Activated T-cell treated with anti-CD3 and anti-CD28 coated beads for 24 hours (primary cell): ENCODE results near the gene FAM156B.
"Not testable (repeated sequence)": the region's sequence is repeated elsewhere in the genome, so short reads cannot be mapped to it uniquely, and the experiment has no call there.

Experiments
- DNase-seq: peaks from one replicate; pipeline ENCODE4 v3.0.0-alpha.2; 2020; ENCODE audit warnings: low read depth

The FAM156B gene

DNA sequence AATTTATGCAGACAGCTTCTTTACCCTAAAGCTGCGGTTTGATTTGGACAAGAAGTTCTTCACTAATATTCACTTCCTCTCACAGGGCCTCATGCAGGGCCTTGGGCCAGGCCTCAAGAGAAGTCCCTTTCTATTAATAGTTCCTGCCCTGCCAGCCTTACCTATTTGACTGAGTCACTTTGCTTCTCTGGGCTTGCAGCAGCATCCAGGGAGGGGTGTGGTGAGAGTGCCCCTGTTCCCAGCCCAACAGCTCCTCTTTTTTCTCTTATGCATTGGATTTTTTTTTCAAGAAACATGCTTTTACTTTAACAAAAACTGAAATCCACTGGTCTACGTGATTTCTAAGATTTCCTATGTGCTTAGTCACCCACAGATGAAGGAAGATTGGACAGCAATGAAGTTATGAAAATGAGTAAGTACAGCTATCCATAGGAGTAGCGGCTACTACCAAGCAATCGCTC lies 26.7 kb downstream of the FAM156B start:
- DNase-seq = no peak

- not testable (repeated sequence) for DNase-seq
Observed at GRCh38 chrX:52930214-52930613, 33.1 kb downstream of the FAM156B start.

DNA sequence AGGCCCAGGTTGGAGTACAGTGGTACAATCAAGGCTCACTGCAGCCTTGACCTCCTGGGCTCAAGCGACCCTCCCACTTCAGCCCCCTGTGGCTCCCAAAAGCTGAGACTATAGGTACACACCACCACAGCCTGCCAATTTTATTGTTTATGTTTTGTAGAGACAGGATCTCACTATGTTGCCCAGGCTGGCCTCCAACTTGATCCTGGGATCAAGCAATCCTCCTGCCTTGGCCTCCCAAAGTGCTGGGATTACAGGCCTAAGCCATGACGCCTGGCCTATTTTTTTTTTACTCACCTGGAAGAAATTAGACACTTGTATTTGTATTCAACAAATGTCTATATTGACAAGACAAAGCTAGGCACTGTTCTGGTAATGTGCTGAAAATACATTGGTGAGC lies 36.1 kb downstream of the FAM156B start:
- no peak for DNase-seq

GRCh38 chrX:52933976-52934703 lies 37.0 kb downstream of the FAM156B start:
- DNase-seq = no peak

DNA sequence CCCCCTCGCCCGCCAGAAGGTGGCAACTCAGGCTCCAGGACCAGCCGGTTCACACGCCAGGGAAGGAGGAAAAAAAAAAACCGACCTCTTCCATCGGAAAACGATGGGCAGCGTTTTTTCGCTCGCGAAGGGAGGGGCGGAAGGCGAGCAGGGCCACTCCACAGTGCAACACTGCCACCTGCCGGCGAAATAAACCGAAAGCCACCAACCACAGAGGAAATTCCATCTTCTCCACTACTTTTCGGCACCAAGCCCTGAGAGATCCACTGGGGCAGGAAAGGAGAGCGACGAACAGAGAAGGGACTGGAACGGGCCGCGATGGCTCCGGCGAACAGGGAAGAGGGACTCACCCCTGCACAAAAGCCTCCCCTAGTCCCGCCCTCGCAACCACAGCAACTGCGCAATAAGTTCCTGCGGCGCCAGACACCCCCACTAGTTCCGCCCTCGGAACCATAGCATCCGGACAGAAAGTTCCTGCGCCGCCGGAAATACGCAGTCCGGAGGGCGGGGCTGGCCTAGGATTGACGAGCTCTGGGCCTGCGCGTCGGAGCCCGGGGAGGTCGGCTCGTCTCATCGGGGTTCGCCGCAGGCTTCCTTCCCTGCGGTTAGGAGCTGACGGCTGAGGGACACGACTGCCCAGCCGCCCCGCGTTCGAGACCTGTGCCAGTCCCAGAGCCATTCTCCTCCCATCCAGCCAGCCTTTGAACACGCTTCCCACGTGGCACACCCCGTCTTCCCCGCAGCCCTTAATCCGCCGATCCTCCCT lies 37.8 kb downstream of the FAM156B start:
- peak; percentile 83 for DNase-seq

- DNase-seq = not testable (repeated sequence)
Observed at GRCh38 chrX:52935470-52935784, 38.3 kb downstream of the FAM156B start.

GRCh38 chrX:52940704-52941103 lies 43.6 kb downstream of the FAM156B start:
- not testable (repeated sequence) for DNase-seq

DNA sequence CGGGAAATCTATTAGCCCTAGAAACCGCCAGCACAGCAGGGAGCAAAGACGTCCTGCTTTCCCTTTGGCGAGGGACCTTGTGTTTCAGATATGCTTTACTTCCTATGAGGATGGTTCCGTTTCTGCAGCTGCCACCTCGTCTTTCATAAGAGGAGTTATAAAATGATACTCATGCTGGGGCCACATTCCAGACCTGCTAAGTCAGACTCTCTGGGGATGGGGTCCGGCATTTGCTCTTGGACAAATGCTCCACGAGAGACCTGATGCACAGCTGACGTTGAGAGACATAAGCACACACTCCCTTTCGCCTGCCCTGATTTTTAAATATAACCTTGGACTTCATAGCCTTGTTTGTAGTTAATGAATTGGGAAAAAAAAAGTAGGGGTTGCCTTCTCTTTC lies 44.6 kb downstream of the FAM156B start:
- DNase-seq = not testable (repeated sequence)

DNA sequence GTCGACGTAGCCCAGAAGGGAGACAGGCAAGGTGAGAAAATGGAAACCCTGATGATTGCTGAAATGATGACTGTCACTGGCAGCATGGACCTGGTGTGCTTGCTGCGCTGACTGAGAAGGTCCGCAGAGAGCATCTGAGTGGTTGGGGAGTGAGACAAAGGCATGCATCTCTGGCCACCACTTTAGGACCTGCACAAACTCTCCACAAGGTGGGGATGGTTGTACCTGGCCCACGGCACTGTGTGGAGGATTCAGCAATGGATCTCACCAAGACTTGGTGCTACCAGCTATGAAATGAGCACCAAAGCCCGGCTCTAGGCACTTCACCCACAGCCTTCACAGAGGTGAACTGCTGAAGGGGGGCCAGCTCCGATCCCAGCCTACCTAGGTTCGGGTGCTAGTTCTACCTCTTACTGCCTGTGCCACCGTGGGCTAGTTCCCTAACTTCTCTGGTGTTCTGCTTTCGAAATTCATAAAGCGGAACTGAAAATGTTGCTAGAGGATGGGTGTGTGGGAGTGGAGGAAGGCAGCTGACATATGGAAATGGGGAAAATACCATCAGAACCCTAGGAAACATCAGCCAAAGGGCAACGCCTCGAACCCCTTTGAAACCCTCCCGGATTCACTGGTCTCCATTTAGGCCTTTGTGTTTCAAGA lies 48.8 kb downstream of the FAM156B start:
- not testable (repeated sequence) for DNase-seq

DNA sequence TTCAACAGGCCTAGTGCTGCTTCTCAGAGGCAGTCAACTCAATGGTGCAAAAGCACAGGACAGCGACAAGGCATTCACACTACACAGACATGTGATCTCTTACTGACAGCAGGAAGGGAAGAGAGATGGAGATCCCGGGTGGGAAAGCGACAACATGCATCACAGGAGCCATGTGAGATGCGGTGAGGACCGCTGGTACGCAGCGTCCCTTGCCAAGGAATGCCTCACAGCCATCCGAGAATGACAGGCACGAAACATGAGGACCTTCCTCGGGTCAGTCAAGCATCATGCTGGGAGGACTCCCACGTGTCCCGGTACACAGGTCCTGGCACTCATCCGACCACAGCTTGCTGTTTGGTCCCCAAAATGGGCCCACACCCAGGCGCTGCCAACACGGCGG lies 50.4 kb downstream of the FAM156B start:
- not testable (repeated sequence) for DNase-seq

- not testable (repeated sequence) for DNase-seq
Observed at GRCh38 chrX:52948265-52948664, 51.1 kb downstream of the FAM156B start.

- DNase-seq = not testable (repeated sequence)
Observed at GRCh38 chrX:52949325-52949724, 52.2 kb downstream of the FAM156B start.

- not testable (repeated sequence) for DNase-seq
Observed at GRCh38 chrX:52949884-52950283, 52.8 kb downstream of the FAM156B start.
